MM.1S (cell line): ENCODE results near the gene TEAD4.

ENCODE experiments used
- DNase-seq: peaks from one replicate; pipeline ENCODE4 v3.0.0-alpha.2; 2015
- H2AFZ ChIP-seq: fragments of 300-600 bp; sonication (generic); 2 replicates; pipeline ENCODE4 v1.6.0; 2016; ENCODE audit warnings: antibody characterized with exemption, low read length
- H3F3A ChIP-seq: fragments of 300-600 bp; sonication (generic); 2 replicates; pipeline ENCODE4 v1.6.1; 2016; ENCODE audit warnings: mild to moderate bottlenecking, antibody characterized with exemption, low read length, moderate library complexity, mixed read lengths; ENCODE audit not compliant: insufficient read depth
- H3K27ac ChIP-seq: fragments of 300-600 bp; sonication (generic); 2 replicates; pipeline ENCODE4 v1.5.1; 2016; ENCODE audit warnings: mild to moderate bottlenecking, low read length
- H3K27me3 ChIP-seq: fragments of 300-600 bp; sonication (generic); replicated peaks from 2 replicates; pipeline ENCODE4 v1.6.0; 2016; ENCODE audit warnings: low read length; ENCODE audit not compliant: insufficient read depth
- H3K36me3 ChIP-seq: fragments of 300-600 bp; sonication (generic); replicated peaks from 2 replicates; pipeline ENCODE4 v1.6.1; 2016; ENCODE audit warnings: mild to moderate bottlenecking, low read length, mixed read lengths; ENCODE audit not compliant: insufficient read depth
- H3K4me1 ChIP-seq: fragments of 300-600 bp; sonication (generic); 2 replicates; pipeline ENCODE4 v1.6.1; 2016; ENCODE audit warnings: low read length, mixed read lengths
- H3K4me2 ChIP-seq: fragments of 300-600 bp; sonication (generic); 2 replicates; pipeline ENCODE4 v1.6.0; 2016; ENCODE audit warnings: low read depth, low read length
- H3K4me3 ChIP-seq: fragments of 300-600 bp; sonication (generic); 2 replicates; pipeline ENCODE4 v1.5.1; 2016; ENCODE audit warnings: low read length, mixed read lengths
- H3K79me2 ChIP-seq: fragments of 300-600 bp; sonication (generic); 2 replicates; pipeline ENCODE4 v1.6.1; 2016; ENCODE audit warnings: mixed run types, low read length, mixed read lengths
- H3K9ac ChIP-seq: fragments of 300-600 bp; sonication (generic); 2 replicates; pipeline ENCODE4 v1.6.1; 2016; ENCODE audit warnings: low read length, mixed read lengths
- H3K9me2 ChIP-seq: fragments of 300-600 bp; sonication (generic); replicated peaks from 2 replicates; pipeline ENCODE4 v1.6.1; 2016; ENCODE audit warnings: mild to moderate bottlenecking, low read length, mixed read lengths; ENCODE audit not compliant: insufficient read depth
- H3K9me3 ChIP-seq: fragments of 300-600 bp; sonication (generic); replicated peaks from 2 replicates; pipeline ENCODE4 v1.6.1; 2016; ENCODE audit warnings: mild to moderate bottlenecking, low read length, mixed read lengths; ENCODE audit not compliant: insufficient read depth
- H4K20me1 ChIP-seq: fragments of 300-600 bp; sonication (generic); 2 replicates; pipeline ENCODE4 v1.6.1; 2016; ENCODE audit warnings: mild to moderate bottlenecking, low read length, moderate library complexity, mixed read lengths; ENCODE audit not compliant: insufficient read depth
- EZH2 ChIP-seq: fragments of 300-600 bp; sonication (generic); optimal IDR thresholded peaks from 2 replicates; pipeline ENCODE3; 2017; ENCODE audit warnings: low read depth, mild to moderate bottlenecking, antibody characterized with exemption, low read length, mixed read lengths
- EZH2phosphoT487 ChIP-seq: fragments of 300-600 bp; sonication (generic); IDR thresholded peaks from 2 replicates; pipeline ENCODE4 v1.6.1; 2018; ENCODE audit warnings: antibody characterized with exemption, low read length
- TF ChIP-seq, protein P1 (sequence below): fragments of 300-600 bp; sonication (generic); IDR thresholded peaks from 2 replicates; pipeline ENCODE4 v1.5.1; 2016; ENCODE audit warnings: antibody characterized with exemption, low read length, mixed read lengths

The TEAD4 gene

GRCh38 chr12:3000548-3001275, 41.5 kb downstream of the TEAD4 start:
- no peak for DNase-seq
- H3K9me2 ChIP-seq, result no peaks in the 10 kb centered on the region
- no peaks in the 10 kb centered on the region for H3K9me3 ChIP-seq
- H3K27me3 ChIP-seq, result no peaks in the 10 kb centered on the region
- TF ChIP-seq EZH2phosphoT487, result no peak
- TF ChIP-seq, protein P1, sequence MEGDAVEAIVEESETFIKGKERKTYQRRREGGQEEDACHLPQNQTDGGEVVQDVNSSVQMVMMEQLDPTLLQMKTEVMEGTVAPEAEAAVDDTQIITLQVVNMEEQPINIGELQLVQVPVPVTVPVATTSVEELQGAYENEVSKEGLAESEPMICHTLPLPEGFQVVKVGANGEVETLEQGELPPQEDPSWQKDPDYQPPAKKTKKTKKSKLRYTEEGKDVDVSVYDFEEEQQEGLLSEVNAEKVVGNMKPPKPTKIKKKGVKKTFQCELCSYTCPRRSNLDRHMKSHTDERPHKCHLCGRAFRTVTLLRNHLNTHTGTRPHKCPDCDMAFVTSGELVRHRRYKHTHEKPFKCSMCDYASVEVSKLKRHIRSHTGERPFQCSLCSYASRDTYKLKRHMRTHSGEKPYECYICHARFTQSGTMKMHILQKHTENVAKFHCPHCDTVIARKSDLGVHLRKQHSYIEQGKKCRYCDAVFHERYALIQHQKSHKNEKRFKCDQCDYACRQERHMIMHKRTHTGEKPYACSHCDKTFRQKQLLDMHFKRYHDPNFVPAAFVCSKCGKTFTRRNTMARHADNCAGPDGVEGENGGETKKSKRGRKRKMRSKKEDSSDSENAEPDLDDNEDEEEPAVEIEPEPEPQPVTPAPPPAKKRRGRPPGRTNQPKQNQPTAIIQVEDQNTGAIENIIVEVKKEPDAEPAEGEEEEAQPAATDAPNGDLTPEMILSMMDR, result no peak
- H3F3A ChIP-seq, result no peaks in the 10 kb centered on the region
- no peak overlapping the region for H2AFZ ChIP-seq
- no peak overlapping the region for H3K4me3 ChIP-seq
- H3K4me1 ChIP-seq, result 0 out of 2 replicates have a peak, but pooled peaks cover 4% of the 10 kb centered on the region
- H3K36me3 ChIP-seq, result no peaks in the 10 kb centered on the region
- no peak overlapping the region for H3K27ac ChIP-seq
- H4K20me1 ChIP-seq, result no peaks in the 10 kb centered on the region
- no peaks in the 10 kb centered on the region for H3K79me2 ChIP-seq
- H3K9ac ChIP-seq, result no peak overlapping the region
- H3K4me2 ChIP-seq, result no peak overlapping the region

DNA sequence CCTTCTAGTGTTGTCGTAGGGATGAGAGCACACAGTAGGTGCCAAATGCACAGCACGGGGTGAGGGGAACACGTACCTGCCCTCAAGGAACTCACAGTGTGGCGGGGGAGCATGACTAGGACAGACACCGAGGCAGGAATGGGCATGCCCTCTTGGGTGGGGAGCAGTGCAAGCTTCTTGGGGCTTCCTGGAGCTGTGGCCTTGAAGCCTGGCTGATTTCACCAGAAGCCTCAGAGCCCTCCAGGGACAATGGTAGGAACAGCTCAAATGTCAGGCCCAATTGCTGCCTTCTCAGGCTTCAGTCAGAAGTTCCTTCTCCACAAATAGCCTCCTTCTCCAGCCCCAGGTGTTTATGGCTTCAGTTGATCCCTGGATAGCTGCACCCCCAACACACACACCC, 43.4 kb downstream of the TEAD4 start:
- Histone ChIP-seq H3K9me2 (no peaks in the 10 kb centered on the region), H3K4me3 (no peak overlapping the region), H3K27ac (no peak overlapping the region), H3F3A (no peaks in the 10 kb centered on the region), H3K9ac (no peak overlapping the region), H3K9me3 (no peaks in the 10 kb centered on the region), H3K27me3 (no peaks in the 10 kb centered on the region), H3K79me2 (no peaks in the 10 kb centered on the region), H4K20me1 (no peaks in the 10 kb centered on the region), H3K36me3 (no peaks in the 10 kb centered on the region), H3K4me1 (0 out of 2 replicates have a peak, but pooled peaks cover 4% of the 10 kb centered on the region), H2AFZ (no peak overlapping the region), H3K4me2 (no peak overlapping the region)
- no peak for TF ChIP-seq EZH2phosphoT487
- TF ChIP-seq, protein P1, result no peak
- TF ChIP-seq EZH2, result no peak
- no peak for DNase-seq

GRCh38 chr12:3003357-3003992, 44.3 kb downstream of the TEAD4 start:
- TF ChIP-seq EZH2, result no peak
- TF ChIP-seq EZH2phosphoT487, result no peak
- TF ChIP-seq, protein P1, result no peak
- Histone ChIP-seq H3K4me1 (0 out of 2 replicates have a peak, but pooled peaks cover 4% of the 10 kb centered on the region), H3K79me2 (no peaks in the 10 kb centered on the region), H3K36me3 (no peaks in the 10 kb centered on the region), H3K4me3 (no peak overlapping the region), H3K27ac (no peak overlapping the region), H3K9me3 (no peaks in the 10 kb centered on the region), H3K9ac (no peak overlapping the region), H4K20me1 (no peaks in the 10 kb centered on the region), H3K4me2 (no peak overlapping the region), H3K27me3 (no peaks in the 10 kb centered on the region), H2AFZ (no peak overlapping the region), H3F3A (no peaks in the 10 kb centered on the region), H3K9me2 (no peaks in the 10 kb centered on the region)
- DNase-seq, result no peak
